Glutamatergic neuron (in vitro differentiated cells): ENCODE results near the gene MILR1. TPM values are rescaled to one million over a fixed set of nuclear protein-coding genes. Genes with fewer than 3 reads are reported as not detected.
"Not testable (repeated sequence)": the region's sequence is repeated elsewhere in the genome, so short reads cannot be mapped to it uniquely, and the experiment has no call there.

Source experiments
- DNase-seq: peaks from one replicate; pipeline ENCODE4 v3.0.0; 2022
- H3K27ac Mint-ChIP-seq: one replicate; pipeline ENCODE4 v1.8.0; 2020; ENCODE audit warnings: mild to moderate bottlenecking, mixed read lengths, inconsistent platforms; ENCODE audit not compliant: unreplicated experiment
- H3K27me3 Mint-ChIP-seq: one replicate; pipeline ENCODE4 v1.8.0; 2020; ENCODE audit warnings: mild to moderate bottlenecking, moderate library complexity, mixed read lengths, inconsistent platforms; ENCODE audit not compliant: unreplicated experiment
- H3K36me3 Mint-ChIP-seq: one replicate; pipeline ENCODE4 v1.8.0; 2020; ENCODE audit warnings: mild to moderate bottlenecking, mixed read lengths, inconsistent platforms; ENCODE audit not compliant: unreplicated experiment
- H3K4me1 Mint-ChIP-seq: one replicate; pipeline ENCODE4 v1.8.0; 2020; ENCODE audit warnings: mild to moderate bottlenecking, low read depth, mixed read lengths, inconsistent platforms; ENCODE audit not compliant: unreplicated experiment
- H3K4me3 Mint-ChIP-seq: one replicate; pipeline ENCODE4 v1.8.0; 2020; ENCODE audit warnings: mild to moderate bottlenecking, mixed read lengths, inconsistent platforms; ENCODE audit not compliant: unreplicated experiment
- H3K9me3 Mint-ChIP-seq: one replicate; pipeline ENCODE4 v1.8.0; 2020; ENCODE audit warnings: mild to moderate bottlenecking, moderate library complexity, mixed read lengths, inconsistent platforms; ENCODE audit not compliant: unreplicated experiment
- total RNA-seq: library from RNA; stranded (reverse); fragmentation: NEBNext Ultra II Directional; extraction: Animal tissue kit (Norgen Biotek cat#: 25700); gene quantifications from one replicate; pipeline ENCODE4 v1.2.1, GENCODE V29; 2021; ENCODE audit not compliant: unreplicated experiment
- TF ChIP-seq, protein P1 (sequence below): fragments of 200-600 bp; sonication (generic); IDR thresholded peaks from one replicate; pipeline ENCODE4 v1.5.0; 2021; ENCODE audit not compliant: partially characterized antibody, unreplicated experiment

MILR1 gene
- total RNA-seq, 1 donor from 2014 or later, result not detected

GRCh38 chr17:64426596-64426995 lies 22.3 kb upstream of the MILR1 start:
- no peak for DNase-seq
- Mint-ChIP-seq H3K9me3 (no peaks in the 10 kb centered on the region), H3K4me3 (no peak overlapping the region), H3K36me3 (no peaks in the 10 kb centered on the region), H3K27ac (no peak overlapping the region), H3K4me1 (no peaks in the 10 kb centered on the region), H3K27me3 (peaks cover 4% of the 10 kb centered on the region)
- TF ChIP-seq, protein P1, sequence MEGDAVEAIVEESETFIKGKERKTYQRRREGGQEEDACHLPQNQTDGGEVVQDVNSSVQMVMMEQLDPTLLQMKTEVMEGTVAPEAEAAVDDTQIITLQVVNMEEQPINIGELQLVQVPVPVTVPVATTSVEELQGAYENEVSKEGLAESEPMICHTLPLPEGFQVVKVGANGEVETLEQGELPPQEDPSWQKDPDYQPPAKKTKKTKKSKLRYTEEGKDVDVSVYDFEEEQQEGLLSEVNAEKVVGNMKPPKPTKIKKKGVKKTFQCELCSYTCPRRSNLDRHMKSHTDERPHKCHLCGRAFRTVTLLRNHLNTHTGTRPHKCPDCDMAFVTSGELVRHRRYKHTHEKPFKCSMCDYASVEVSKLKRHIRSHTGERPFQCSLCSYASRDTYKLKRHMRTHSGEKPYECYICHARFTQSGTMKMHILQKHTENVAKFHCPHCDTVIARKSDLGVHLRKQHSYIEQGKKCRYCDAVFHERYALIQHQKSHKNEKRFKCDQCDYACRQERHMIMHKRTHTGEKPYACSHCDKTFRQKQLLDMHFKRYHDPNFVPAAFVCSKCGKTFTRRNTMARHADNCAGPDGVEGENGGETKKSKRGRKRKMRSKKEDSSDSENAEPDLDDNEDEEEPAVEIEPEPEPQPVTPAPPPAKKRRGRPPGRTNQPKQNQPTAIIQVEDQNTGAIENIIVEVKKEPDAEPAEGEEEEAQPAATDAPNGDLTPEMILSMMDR, result no peak

GRCh38 chr17:64428406-64428805 lies 20.5 kb upstream of the MILR1 start:
- H3K4me3 Mint-ChIP-seq, result no peak overlapping the region
- no peak overlapping the region for H3K27ac Mint-ChIP-seq
- no peaks in the 10 kb centered on the region for H3K4me1 Mint-ChIP-seq
- H3K9me3 Mint-ChIP-seq, result no peaks in the 10 kb centered on the region
- DNase-seq, result no peak
- TF ChIP-seq, protein P1, result no peak
- H3K36me3 Mint-ChIP-seq, result no peaks in the 10 kb centered on the region
- peaks cover 2% of the 10 kb centered on the region for H3K27me3 Mint-ChIP-seq

DNA sequence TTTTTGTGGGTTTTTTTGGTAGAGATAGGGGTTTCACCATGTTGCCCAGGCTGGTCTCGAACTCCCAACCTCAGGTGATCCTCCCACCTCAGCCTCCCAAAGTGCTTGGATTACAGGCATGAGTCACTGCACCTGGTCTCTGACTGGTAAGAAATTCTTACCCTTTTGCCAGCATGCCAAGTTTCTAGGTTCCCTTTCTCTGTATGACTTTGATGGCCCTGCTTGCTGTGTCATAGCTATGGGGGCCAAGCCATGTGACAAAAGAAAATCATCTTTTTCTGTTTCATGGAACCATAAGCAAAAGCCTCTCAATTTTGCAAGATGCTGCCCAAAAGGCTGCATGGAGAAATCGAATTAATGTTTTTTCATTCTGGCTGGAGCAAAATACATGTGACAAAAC lies 18.9 kb upstream of the MILR1 start:
- H3K36me3 Mint-ChIP-seq, DNase-seq, H3K27me3 Mint-ChIP-seq, H3K4me1 Mint-ChIP-seq, H3K9me3 Mint-ChIP-seq, H3K4me3 Mint-ChIP-seq, H3K27ac Mint-ChIP-seq: not testable (repeated sequence)

GRCh38 chr17:64431534-64431933 lies 17.4 kb upstream of the MILR1 start:
- Mint-ChIP-seq H3K27ac (no peak overlapping the region), H3K4me1 (no peaks in the 10 kb centered on the region), H3K27me3 (no peaks in the 10 kb centered on the region), H3K4me3 (no peak overlapping the region), H3K36me3 (no peaks in the 10 kb centered on the region), H3K9me3 (peaks cover 3% of the 10 kb centered on the region)
- TF ChIP-seq, protein P1, result no peak
- DNase-seq, result no peak

DNA sequence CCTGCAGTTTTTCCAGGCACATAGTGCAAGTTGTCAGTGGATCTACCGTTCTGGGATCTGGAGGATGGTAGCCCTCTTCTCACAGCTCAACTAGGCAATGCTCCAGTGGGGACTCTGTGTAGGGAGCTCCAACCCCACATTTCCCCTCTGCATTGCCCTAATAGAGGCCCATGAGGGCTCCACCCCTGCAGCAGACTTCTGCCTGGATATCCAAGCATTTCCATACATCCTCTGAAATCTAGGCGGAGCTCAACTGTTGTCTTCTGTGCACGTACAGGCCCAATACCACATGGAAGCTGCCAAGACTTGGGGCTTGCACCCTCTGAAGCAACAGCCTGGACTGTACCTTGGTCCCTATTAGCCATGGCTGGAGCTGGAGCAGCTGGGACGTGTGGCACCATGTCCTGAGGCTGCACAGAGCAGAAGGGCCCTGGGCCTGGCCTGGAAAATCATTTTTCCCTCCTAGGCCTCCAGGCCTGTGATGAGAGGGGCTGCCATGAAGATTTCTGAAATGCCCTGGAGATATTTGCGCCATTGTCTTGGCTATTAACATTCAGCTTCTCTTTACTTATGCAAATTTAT lies 10.9 kb upstream of the MILR1 start:
- Mint-ChIP-seq H3K27me3 (peaks cover 2% of the 10 kb centered on the region), H3K9me3 (peaks cover 10% of the 10 kb centered on the region), H3K4me1 (no peaks in the 10 kb centered on the region), H3K36me3 (peaks cover 20% of the 10 kb centered on the region), H3K27ac (no peak overlapping the region), H3K4me3 (no peak overlapping the region)
- no peak for DNase-seq
- TF ChIP-seq, protein P1, result no peak

- DNase-seq, result not testable (repeated sequence)
Measured at GRCh38 chr17:64439521-64439920, 9.4 kb upstream of the MILR1 start.

More at GRCh38 chr17:64439521-64439920, 9.4 kb upstream of the MILR1 start:
- not testable (repeated sequence) for H3K27me3 Mint-ChIP-seq, H3K27ac Mint-ChIP-seq, H3K4me1 Mint-ChIP-seq, H3K4me3 Mint-ChIP-seq, H3K9me3 Mint-ChIP-seq
- H3K36me3 Mint-ChIP-seq, result peaks cover 20% of the 10 kb centered on the region
